NB4 (cell line): Measurements from ENCODE around the gene CBLB.

Experiments used
- MYC ChIP-seq: IDR thresholded peaks from 2 replicates; pipeline ENCODE4 v1.6.1; 2011; ENCODE audit warnings: low read depth, low read length
- TF ChIP-seq, protein P1 (sequence below): IDR thresholded peaks from one replicate; pipeline ENCODE4 v1.5.1; 2012; ENCODE audit warnings: low read depth, low read length

DNA sequence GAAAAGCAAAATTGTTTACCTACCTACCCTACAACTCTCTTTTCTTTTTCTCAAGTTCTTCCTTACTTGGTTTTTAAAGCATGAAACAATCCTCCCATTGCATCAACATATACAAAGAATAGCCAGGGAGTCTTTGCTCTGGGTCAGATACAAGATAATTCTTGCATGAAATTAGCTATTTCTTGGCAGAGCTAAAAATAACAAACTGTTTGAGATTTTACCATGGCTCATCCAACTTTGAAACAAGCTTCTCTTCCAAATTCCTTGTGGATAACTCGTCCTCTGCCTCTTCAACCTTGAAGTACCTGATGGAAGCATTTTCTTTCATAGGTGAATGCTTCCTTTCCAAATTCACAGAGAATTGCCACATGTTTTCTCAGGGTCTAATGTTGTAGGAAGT is 9.2 kb upstream of the CBLB start:
- TF ChIP-seq, protein P1, sequence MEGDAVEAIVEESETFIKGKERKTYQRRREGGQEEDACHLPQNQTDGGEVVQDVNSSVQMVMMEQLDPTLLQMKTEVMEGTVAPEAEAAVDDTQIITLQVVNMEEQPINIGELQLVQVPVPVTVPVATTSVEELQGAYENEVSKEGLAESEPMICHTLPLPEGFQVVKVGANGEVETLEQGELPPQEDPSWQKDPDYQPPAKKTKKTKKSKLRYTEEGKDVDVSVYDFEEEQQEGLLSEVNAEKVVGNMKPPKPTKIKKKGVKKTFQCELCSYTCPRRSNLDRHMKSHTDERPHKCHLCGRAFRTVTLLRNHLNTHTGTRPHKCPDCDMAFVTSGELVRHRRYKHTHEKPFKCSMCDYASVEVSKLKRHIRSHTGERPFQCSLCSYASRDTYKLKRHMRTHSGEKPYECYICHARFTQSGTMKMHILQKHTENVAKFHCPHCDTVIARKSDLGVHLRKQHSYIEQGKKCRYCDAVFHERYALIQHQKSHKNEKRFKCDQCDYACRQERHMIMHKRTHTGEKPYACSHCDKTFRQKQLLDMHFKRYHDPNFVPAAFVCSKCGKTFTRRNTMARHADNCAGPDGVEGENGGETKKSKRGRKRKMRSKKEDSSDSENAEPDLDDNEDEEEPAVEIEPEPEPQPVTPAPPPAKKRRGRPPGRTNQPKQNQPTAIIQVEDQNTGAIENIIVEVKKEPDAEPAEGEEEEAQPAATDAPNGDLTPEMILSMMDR = no peak
- no peak for TF ChIP-seq MYC
